ENCODE data around the gene PTPRT.

DNA sequence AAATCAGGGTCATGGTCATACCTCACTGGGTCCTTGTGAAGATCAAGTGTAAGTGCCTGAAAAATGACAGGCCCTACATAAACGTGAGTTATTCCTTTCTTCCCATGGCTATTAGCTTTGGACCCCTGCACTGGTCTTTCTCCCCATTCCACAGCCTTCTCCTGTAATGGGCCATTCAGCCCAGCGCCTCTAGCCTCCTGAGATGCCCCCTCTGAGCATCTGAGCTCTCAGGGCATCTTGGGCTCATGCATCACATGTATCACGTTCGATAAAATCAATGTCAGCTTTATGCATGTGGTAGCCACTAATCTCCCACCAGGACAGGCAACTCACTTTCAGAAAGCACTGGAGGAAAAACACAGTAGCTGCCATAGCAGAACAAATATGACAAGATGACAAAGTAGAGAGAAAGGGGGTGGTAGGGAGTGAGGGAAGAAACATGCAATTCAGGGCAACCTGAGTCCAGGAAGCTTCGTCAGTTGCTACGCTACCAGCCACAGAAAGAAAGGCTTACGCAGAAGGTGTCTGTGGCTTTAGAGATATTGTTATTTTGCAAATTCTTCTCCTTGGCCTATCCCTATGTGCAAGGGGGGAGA lies 498.8 kb downstream of the PTPRT start:
- TF ChIP-seq POLR2A (IDR thresholded peaks at IDR 0.05), result no peak
- TF ChIP-seq, protein P1, sequence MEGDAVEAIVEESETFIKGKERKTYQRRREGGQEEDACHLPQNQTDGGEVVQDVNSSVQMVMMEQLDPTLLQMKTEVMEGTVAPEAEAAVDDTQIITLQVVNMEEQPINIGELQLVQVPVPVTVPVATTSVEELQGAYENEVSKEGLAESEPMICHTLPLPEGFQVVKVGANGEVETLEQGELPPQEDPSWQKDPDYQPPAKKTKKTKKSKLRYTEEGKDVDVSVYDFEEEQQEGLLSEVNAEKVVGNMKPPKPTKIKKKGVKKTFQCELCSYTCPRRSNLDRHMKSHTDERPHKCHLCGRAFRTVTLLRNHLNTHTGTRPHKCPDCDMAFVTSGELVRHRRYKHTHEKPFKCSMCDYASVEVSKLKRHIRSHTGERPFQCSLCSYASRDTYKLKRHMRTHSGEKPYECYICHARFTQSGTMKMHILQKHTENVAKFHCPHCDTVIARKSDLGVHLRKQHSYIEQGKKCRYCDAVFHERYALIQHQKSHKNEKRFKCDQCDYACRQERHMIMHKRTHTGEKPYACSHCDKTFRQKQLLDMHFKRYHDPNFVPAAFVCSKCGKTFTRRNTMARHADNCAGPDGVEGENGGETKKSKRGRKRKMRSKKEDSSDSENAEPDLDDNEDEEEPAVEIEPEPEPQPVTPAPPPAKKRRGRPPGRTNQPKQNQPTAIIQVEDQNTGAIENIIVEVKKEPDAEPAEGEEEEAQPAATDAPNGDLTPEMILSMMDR (IDR thresholded peaks at IDR 0.05), result no peak
